Measurements from ENCODE around the gene SPRYD4. TPM values are rescaled to one million over a fixed set of nuclear protein-coding genes. Genes with fewer than 3 reads are reported as not detected.

The SPRYD4 gene
- total and polyA plus RNA-seq, 2 experiments from 2014 or later: 1.6 to 1.8 TPM

- Histone ChIP-seq H3K9me2 (ENCODE audit: insufficient read depth) (no peaks in the 10 kb centered on the region), H3K36me3 (ENCODE audit: low read depth) (no peaks in the 10 kb centered on the region), H3F3A (ENCODE audit: insufficient read depth) (no peaks in the 10 kb centered on the region), H4K20me1 (ENCODE audit: insufficient read depth) (no peaks in the 10 kb centered on the region), H3K79me2 (ENCODE audit: insufficient read depth) (peaks cover 31% of the 10 kb centered on the region), H3K4me1 (ENCODE audit: insufficient read depth) (no peaks in the 10 kb centered on the region), H3K4me2 (ENCODE audit: unreplicated experiment) (peak overlapping the region; percentile 89), H3K4me3 (peak overlapping the region; percentile 98), H3K27ac (peak overlapping the region; percentile 98), H3K9me3 (ENCODE audit: low read depth) (no peaks in the 10 kb centered on the region), H3K27me3 (replicated peaks; ENCODE audit: insufficient read depth) (no peaks in the 10 kb centered on the region), H2AFZ (peak overlapping the region; percentile 99), H3K9ac (peak overlapping the region; percentile 98)
- in situ Hi-C loops (cut with MboI): no loop called here
- TF ChIP-seq EZH2phosphoT487 (IDR thresholded peaks at IDR 0.05; ENCODE audit: insufficient read depth, low read depth) (no peak), EZH2 (IDR thresholded peaks at IDR 0.05; ENCODE audit: insufficient read depth, poor library complexity, severe bottlenecking) (no peak)
- WGBS, 2 experiments (ENCODE audit: low coverage in 1 of 2, low lambda C conversion rate in 2 of 2, missing lambda C conversion rate in 2 of 2): 32 to 34% methylated on average over 19 of the region's 19 CpGs
- peak; percentile 35 for DNase-seq
Observed at GRCh38 chr12:56469007-56469930, 891 bp downstream of the SPRYD4 start.

- in situ Hi-C loops (cut with MboI): no loop called here
- H3K4me1 ChIP-seq (ENCODE audit: insufficient read depth): no peaks in the 10 kb centered on the region
- 79 to 82% methylated on average over 9 of the region's 9 CpGs for WGBS, 2 experiments (ENCODE audit: low coverage in 1 of 2, low lambda C conversion rate in 2 of 2, missing lambda C conversion rate in 2 of 2)
- H2AFZ ChIP-seq: no peak overlapping the region
- H3K9me2 ChIP-seq (ENCODE audit: insufficient read depth): no peaks in the 10 kb centered on the region
- H3F3A ChIP-seq (ENCODE audit: insufficient read depth): no peaks in the 10 kb centered on the region
- H3K9me3 ChIP-seq (ENCODE audit: low read depth): no peaks in the 10 kb centered on the region
- no peaks in the 10 kb centered on the region for H4K20me1 ChIP-seq (ENCODE audit: insufficient read depth)
- no peak overlapping the region for H3K27ac ChIP-seq
- no peak overlapping the region for H3K9ac ChIP-seq
- DNase-seq: no peak
- no peaks in the 10 kb centered on the region for H3K27me3 ChIP-seq (replicated peaks; ENCODE audit: insufficient read depth)
- H3K4me3 ChIP-seq: no peak overlapping the region
- no peak overlapping the region for H3K4me2 ChIP-seq (ENCODE audit: unreplicated experiment)
- H3K79me2 ChIP-seq (ENCODE audit: insufficient read depth): peaks cover 21% of the 10 kb centered on the region
- no peaks in the 10 kb centered on the region for H3K36me3 ChIP-seq (ENCODE audit: low read depth)
- TF ChIP-seq EZH2phosphoT487 (IDR thresholded peaks at IDR 0.05; ENCODE audit: insufficient read depth, low read depth): no peak
- no peak for TF ChIP-seq EZH2 (IDR thresholded peaks at IDR 0.05; ENCODE audit: insufficient read depth, poor library complexity, severe bottlenecking)
Observed at GRCh38 chr12:56474389-56474788, 6.0 kb downstream of the SPRYD4 start.

- peaks cover 3% of the 10 kb centered on the region; the same call in 1 of the 2 replicates for H3K79me2 ChIP-seq (ENCODE audit: insufficient read depth)
- H4K20me1 ChIP-seq (ENCODE audit: insufficient read depth): no peaks in the 10 kb centered on the region
- H3K27me3 ChIP-seq (replicated peaks; ENCODE audit: insufficient read depth): no peaks in the 10 kb centered on the region
- H3K27ac ChIP-seq: no peak overlapping the region
- H3K4me1 ChIP-seq (ENCODE audit: insufficient read depth): no peaks in the 10 kb centered on the region
- TF ChIP-seq EZH2phosphoT487 (IDR thresholded peaks at IDR 0.05; ENCODE audit: insufficient read depth, low read depth) (no peak), EZH2 (IDR thresholded peaks at IDR 0.05; ENCODE audit: insufficient read depth, poor library complexity, severe bottlenecking) (no peak)
- H3F3A ChIP-seq (ENCODE audit: insufficient read depth): no peaks in the 10 kb centered on the region
- H3K4me3 ChIP-seq: no peak overlapping the region
- H3K36me3 ChIP-seq (ENCODE audit: low read depth): no peaks in the 10 kb centered on the region
- H3K9me2 ChIP-seq (ENCODE audit: insufficient read depth): no peaks in the 10 kb centered on the region
- H3K4me2 ChIP-seq (ENCODE audit: unreplicated experiment): no peak overlapping the region
- H3K9ac ChIP-seq: no peak overlapping the region
- H3K9me3 ChIP-seq (ENCODE audit: low read depth): no peaks in the 10 kb centered on the region
- no peak overlapping the region for H2AFZ ChIP-seq
- WGBS, 2 experiments (ENCODE audit: low coverage in 1 of 2, low lambda C conversion rate in 2 of 2, missing lambda C conversion rate in 2 of 2): 56 to 62% methylated on average over 6 of the region's 6 CpGs
- in situ Hi-C loops (cut with MboI): no loop called here
- no peak for DNase-seq
Observed at GRCh38 chr12:56476143-56476542, 7.8 kb downstream of the SPRYD4 start.

- no peak for DNase-seq
- no peak overlapping the region for H3K4me3 ChIP-seq
- H3K4me2 ChIP-seq (ENCODE audit: unreplicated experiment): no peak overlapping the region
- no peaks in the 10 kb centered on the region for H3K9me2 ChIP-seq (ENCODE audit: insufficient read depth)
- H3F3A ChIP-seq (ENCODE audit: insufficient read depth): no peaks in the 10 kb centered on the region
- H4K20me1 ChIP-seq (ENCODE audit: insufficient read depth): no peaks in the 10 kb centered on the region
- no peak overlapping the region for H3K9ac ChIP-seq
- WGBS, 2 experiments (ENCODE audit: low coverage in 1 of 2, low lambda C conversion rate in 2 of 2, missing lambda C conversion rate in 2 of 2): 100% methylated on average over 1 of the region's 1 CpG
- no peaks in the 10 kb centered on the region for H3K27me3 ChIP-seq (replicated peaks; ENCODE audit: insufficient read depth)
- TF ChIP-seq EZH2phosphoT487 (IDR thresholded peaks at IDR 0.05; ENCODE audit: insufficient read depth, low read depth) (no peak), EZH2 (IDR thresholded peaks at IDR 0.05; ENCODE audit: insufficient read depth, poor library complexity, severe bottlenecking) (no peak)
- no peak overlapping the region for H3K27ac ChIP-seq
- in situ Hi-C loops (cut with MboI): no loop called here
- no peaks in the 10 kb centered on the region for H3K9me3 ChIP-seq (ENCODE audit: low read depth)
- H2AFZ ChIP-seq: no peak overlapping the region
- H3K79me2 ChIP-seq (ENCODE audit: insufficient read depth): no peaks in the 10 kb centered on the region
- H3K36me3 ChIP-seq (ENCODE audit: low read depth): no peaks in the 10 kb centered on the region
- no peaks in the 10 kb centered on the region for H3K4me1 ChIP-seq (ENCODE audit: insufficient read depth)
Observed at GRCh38 chr12:56476972-56477432, 8.6 kb downstream of the SPRYD4 start.
